Endothelial cell of umbilical vein (primary cell): Measurements from ENCODE around the gene GID4. TPM values are rescaled to one million over a fixed set of nuclear protein-coding genes. Genes with fewer than 3 reads are reported as not detected.

Experiments
- BruUV-seq: library from RNA; stranded (reverse); fragments of 400-500 nt; replicated peaks from 2 replicates; lab custom pipeline; 2021; lab: Mats Ljungman, UMichigan
- CTCF ChIA-PET: fragments of 300-600, 350-600 bp; sonication (Branson Sonifier 250); formaldehyde crosslinking; loops from one replicate; lab custom pipeline; 2021; ENCODE audit warnings: antibody characterized with exemption, inconsistent platforms; lab: Charles Lee
- POLR2A ChIA-PET: fragments of 300-600, 350-600 bp; sonication (Branson Sonifier 250); formaldehyde crosslinking; loops from one replicate; lab custom pipeline; 2021; ENCODE audit warnings: antibody characterized with exemption, inconsistent platforms; lab: Charles Lee
- DNase-seq: peaks from one replicate; pipeline ENCODE4 v3.0.0-alpha.2; 2011; ENCODE audit warnings: low read depth, low spot score
- FAIRE-seq: peaks from 2 replicates; lab custom pipeline; 2011; peaks lifted over from hg19 to GRCh38; lab: Jason Lieb, UNC
- H2AFZ ChIP-seq: 2 replicates; pipeline ENCODE4 v1.6.0; 2012; ENCODE audit warnings: low read depth, low read length, control low read depth, inconsistent platforms
- H3K27ac ChIP-seq: 2 replicates; pipeline ENCODE4 v1.5.1; 2011; ENCODE audit warnings: low read depth, mild to moderate bottlenecking, control low read depth, low read length, moderate library complexity; ENCODE audit not compliant: insufficient read depth
- H3K27me3 ChIP-seq, 2 experiments: 2 replicates each; pipeline versions ENCODE4 v1.6.0 to v1.6.1; 2011; ENCODE audit warnings: low read length in 2 of 2, mixed read lengths in 1 of 2; ENCODE audit not compliant: control insufficient read depth in 2 of 2, insufficient read depth in 2 of 2
- H3K36me3 ChIP-seq, 2 experiments: 2 replicates in 1 of 2; 3 replicates in 1 of 2; pipeline ENCODE4 v1.5.1; 2011; ENCODE audit warnings: low read length in 2 of 2, mild to moderate bottlenecking in 1 of 2, moderate library complexity in 1 of 2; ENCODE audit not compliant: control insufficient read depth in 2 of 2, insufficient read depth in 2 of 2; ENCODE audit errors: extremely low read depth in 1 of 2
- H3K4me1 ChIP-seq: 3 replicates; pipeline ENCODE4 v1.5.1; 2011; ENCODE audit warnings: mild to moderate bottlenecking, low read length; ENCODE audit not compliant: control insufficient read depth, insufficient read depth; ENCODE audit errors: extremely low read depth
- H3K4me2 ChIP-seq: 2 replicates; pipeline ENCODE4 v1.6.1; 2011; ENCODE audit warnings: low read length, control low read depth, mixed read lengths; ENCODE audit not compliant: insufficient read depth
- H3K4me3 ChIP-seq, 3 experiments: fragments of 200-600 bp in 1 of 3; sonication (generic), shearing (Covaris generic) in 1 of 3; replicated peaks in 1 of 3; 2 replicates each; pipeline ENCODE4 v1.5.1; 2011 to 2016; ENCODE audit warnings: control low read depth in 3 of 3, low read length in 3 of 3, mild to moderate bottlenecking in 2 of 3, inconsistent platforms in 1 of 3, low read depth in 1 of 3, moderate library complexity in 1 of 3; ENCODE audit not compliant: insufficient read depth in 1 of 3
- H3K79me2 ChIP-seq: 2 replicates; pipeline ENCODE4 v1.6.0; 2012; ENCODE audit warnings: low read length, inconsistent platforms; ENCODE audit not compliant: control insufficient read depth, insufficient read depth
- H3K9ac ChIP-seq: replicated peaks from 2 replicates; pipeline ENCODE3; 2011; ENCODE audit warnings: low read length, control low read depth; ENCODE audit not compliant: insufficient read depth; ENCODE audit errors: extremely low read depth
- H3K9me1 ChIP-seq: replicated peaks from 3 replicates; pipeline ENCODE4 v1.6.0; 2011; ENCODE audit warnings: mild to moderate bottlenecking, low read length; ENCODE audit not compliant: control insufficient read depth, insufficient read depth; ENCODE audit errors: extremely low read depth
- H3K9me3 ChIP-seq: replicated peaks from 2 replicates; pipeline ENCODE4 v1.5.1; 2012; ENCODE audit warnings: low read length, inconsistent platforms; ENCODE audit not compliant: control insufficient read depth, insufficient read depth
- H4K20me1 ChIP-seq: replicated peaks from 2 replicates; pipeline ENCODE3; 2011; ENCODE audit warnings: mild to moderate bottlenecking, low read length; ENCODE audit not compliant: control insufficient read depth, insufficient read depth; ENCODE audit errors: extremely low read depth
- CTCF ChIP-seq, 2 donors: IDR thresholded peaks; 1 replicate in 1 of 2; 2 replicates in 1 of 2; pipeline ENCODE4 v1.5.1; 2011; ENCODE audit warnings: low read length in 2 of 2, mild to moderate bottlenecking in 2 of 2, moderate library complexity in 2 of 2, control low read depth in 1 of 2, inconsistent platforms in 1 of 2, low read depth in 1 of 2; ENCODE audit not compliant: insufficient read depth in 1 of 2; ENCODE audit errors: extremely low read depth in 1 of 2
- EZH2 ChIP-seq: IDR thresholded peaks from 2 replicates; pipeline ENCODE4 v1.6.1; 2012; ENCODE audit warnings: borderline replicate concordance, low read depth, mild to moderate bottlenecking, moderate library complexity, low read length, inconsistent platforms; ENCODE audit not compliant: severe bottlenecking
- FOS ChIP-seq: IDR thresholded peaks from 2 replicates; pipeline ENCODE4 v1.6.1; 2011; ENCODE audit warnings: mild to moderate bottlenecking, low read length, moderate library complexity, borderline replicate concordance; ENCODE audit not compliant: insufficient read depth
- GATA2 ChIP-seq: IDR thresholded peaks from 2 replicates; pipeline ENCODE4 v1.7.0; 2011; ENCODE audit warnings: low read depth, mild to moderate bottlenecking, moderate library complexity, mixed read lengths, low read length; ENCODE audit not compliant: insufficient read length, insufficient read depth
- JUN ChIP-seq: IDR thresholded peaks from 2 replicates; pipeline ENCODE4 v1.6.1; 2011; ENCODE audit warnings: borderline replicate concordance, low read depth; ENCODE audit not compliant: insufficient read length, insufficient read depth
- MAX ChIP-seq: IDR thresholded peaks from 2 replicates; pipeline ENCODE4 v1.6.1; 2011; ENCODE audit not compliant: insufficient read depth, insufficient read length
- MYC ChIP-seq: IDR thresholded peaks from one replicate; pipeline ENCODE4 v1.6.1; 2011; ENCODE audit warnings: mild to moderate bottlenecking, low read depth, low read length
- POLR2A ChIP-seq: IDR thresholded peaks from 2 replicates; pipeline ENCODE4 v1.6.1; 2012; ENCODE audit warnings: low read depth, mild to moderate bottlenecking, control low read depth, low read length
- POLR2AphosphoS5 ChIP-seq: IDR thresholded peaks from 2 replicates; pipeline ENCODE4 v1.6.1; 2012; ENCODE audit warnings: low read depth, mild to moderate bottlenecking, control low read depth, low read length, moderate library complexity; ENCODE audit not compliant: insufficient read depth
- dilution Hi-C: fragments of 300-500 bp; cut with MboI; formaldehyde crosslinking; loops from one replicate; pipeline ENCODE4 v1.15.0; 2019; ENCODE audit warnings: low sequenced_read_pairs; ENCODE audit not compliant: extremely low pct_ligation_motif_present
- intact Hi-C: fragments of 100-400 bp; cut with micrococcal nuclease; formaldehyde crosslinking; loops from one replicate; pipeline ENCODE4 v1.10.0; 2022
- polyA plus RNA-seq, 4 experiments: library from polyadenylated mRNA; depleted of rRNA in 3 of 4; stranded (reverse) in 3 of 4; unstranded in 1 of 4; fragments of >200 nt; gene quantifications; 2 replicates each; pipeline versions ENCODE4 v1.2.1 to v1.2.3, GENCODE V29; 2011 to 2012; ENCODE audit warnings: missing spikeins in 1 of 4
- total RNA-seq: library from RNA; stranded (reverse); gene quantifications from 2 replicates; pipeline ENCODE4 v1.2.3, GENCODE V29; 2021

GID4 gene
- total and polyA plus RNA-seq, 2 donors (not counting 3 experiments of a cell fraction or from before 2014, with no cell fraction given) = 6.4 to 11.3 TPM

GRCh38 chr17:17990282-17990681 is 48.9 kb upstream of the GID4 start:
- ChIA-PET POLR2A (no interaction called here), CTCF (no interaction called here)
- BruUV-seq = no TSS peak
- H3K4me1 ChIP-seq = no peaks in the 10 kb centered on the region
- no peak overlapping the region for H3K4me3 ChIP-seq
- TF ChIP-seq JUN = no peak
- no peaks in the 10 kb centered on the region for H3K79me2 ChIP-seq
- H3K27ac ChIP-seq = no peak overlapping the region
- no peaks in the 10 kb centered on the region for H4K20me1 ChIP-seq
- dilution Hi-C loops (no loop called here), intact Hi-C loops (no loop called here)
- no peak for DNase-seq
- H3K9me1 ChIP-seq = no peaks in the 10 kb centered on the region
- no peak overlapping the region for H2AFZ ChIP-seq
- no peaks in the 10 kb centered on the region for H3K27me3 ChIP-seq
- H3K4me2 ChIP-seq = no peak overlapping the region
- H3K9me3 ChIP-seq = no peaks in the 10 kb centered on the region
- no peaks in the 10 kb centered on the region for H3K36me3 ChIP-seq
- no peak overlapping the region for H3K9ac ChIP-seq
- no peak for FAIRE-seq

GRCh38 chr17:17993366-17993765 is 45.8 kb upstream of the GID4 start:
- no peak overlapping the region for H3K27ac ChIP-seq
- H3K4me2 ChIP-seq = no peak overlapping the region
- dilution Hi-C loops = no loop called here
- POLR2A ChIA-PET = no interaction called here
- FAIRE-seq = no peak
- H4K20me1 ChIP-seq = no peaks in the 10 kb centered on the region
- H2AFZ ChIP-seq = no peak overlapping the region
- H3K79me2 ChIP-seq = no peaks in the 10 kb centered on the region
- no peaks in the 10 kb centered on the region for H3K9me1 ChIP-seq
- no peaks in the 10 kb centered on the region for H3K36me3 ChIP-seq
- TF ChIP-seq EZH2 (no peak), CTCF (IDR thresholded peaks at IDR 0.05; ENCODE audit: extremely low read depth in 1 of 2, insufficient read depth in 1 of 2, low read depth in 1 of 2, low read length in 2 of 2) (no peak), MAX (no peak), JUN (no peak), POLR2AphosphoS5 (no peak), POLR2A (no peak), FOS (no peak), GATA2 (no peak), MYC (no peak)
- no TSS peak for BruUV-seq
- H3K9me3 ChIP-seq = no peaks in the 10 kb centered on the region
- no peak for DNase-seq
- CTCF ChIA-PET = interaction anchor here (1.2 to 2.1 kb wide), 2 partner anchors 11 to 42 kb away, joined by 4 to 6 read pairs; no protein-coding TSS in a partner anchor
- no peaks in the 10 kb centered on the region for H3K4me1 ChIP-seq
- H3K9ac ChIP-seq = no peak overlapping the region
- intact Hi-C loops = no loop called here
- no peaks in the 10 kb centered on the region for H3K27me3 ChIP-seq
- no peak overlapping the region for H3K4me3 ChIP-seq
